Stimulated activated CD4-positive, alpha-beta T cell treated with anti-CD3 and anti-CD28 coated beads, Interleukin-2, amount 100 ng/mL, for 24 hours (primary cell): ENCODE data around the gene TMEM80.

Experiments used
- DNase-seq, 2 donors: peaks; one replicate each; pipeline ENCODE4 v3.0.0-alpha.2; 2020

TMEM80 gene

GRCh38 chr11:702462-703461 lies 7.1 kb downstream of the TMEM80 start:
- DNase-seq: no peak

- DNase-seq: no peak
Measured at GRCh38 chr11:703506-703905, 7.9 kb downstream of the TMEM80 start.

- no peak for DNase-seq
Measured at GRCh38 chr11:704228-704674, 8.6 kb downstream of the TMEM80 start.

GRCh38 chr11:704781-705645 lies 9.4 kb downstream of the TMEM80 start:
- no peak for DNase-seq

- DNase-seq: peak; percentile 15 to 35
Measured at GRCh38 chr11:705646-706438, 10.2 kb downstream of the TMEM80 start, which contains the start of gene EPS8L2. EPS8L2 (plus strand) TSS chr11:706231; CDS start chr11:709408, 3,177 bp downstream.

GRCh38 chr11:706439-706956 lies 10.9 kb downstream of the TMEM80 start:
- no peak for DNase-seq

GRCh38 chr11:706957-707816 lies 11.6 kb downstream of the TMEM80 start:
- peak in 1 of 2 donors; percentile 17 for DNase-seq

GRCh38 chr11:707817-708420 lies 12.3 kb downstream of the TMEM80 start:
- no peak for DNase-seq

- DNase-seq: no peak
Measured at GRCh38 chr11:708511-708910, 12.9 kb downstream of the TMEM80 start.

GRCh38 chr11:709109-709997 lies 13.7 kb downstream of the TMEM80 start:
- no peak for DNase-seq

GRCh38 chr11:714436-714835 lies 18.8 kb downstream of the TMEM80 start:
- no peak for DNase-seq

- DNase-seq: no peak
Measured at GRCh38 chr11:719214-720016, 23.8 kb downstream of the TMEM80 start.

GRCh38 chr11:720017-720641 lies 24.5 kb downstream of the TMEM80 start:
- DNase-seq: no peak

- DNase-seq: peak; percentile 29 to 66
Measured at GRCh38 chr11:720642-721246, 25.1 kb downstream of the TMEM80 start.

- no peak for DNase-seq
Measured at GRCh38 chr11:721247-721740, 25.7 kb downstream of the TMEM80 start.

GRCh38 chr11:721741-722345 lies 26.2 kb downstream of the TMEM80 start:
- DNase-seq: peak; percentile 57

- DNase-seq: no peak
Measured at GRCh38 chr11:722346-722811, 26.8 kb downstream of the TMEM80 start.
